Stimulated activated CD4-positive, alpha-beta T cell treated with anti-CD3 and anti-CD28 coated beads, Interleukin-2, amount 100 ng/mL, for 24 hours (primary cell): ENCODE measurements around the gene RNF224.

Source experiments
- DNase-seq, 2 donors: peaks; one replicate each; pipeline ENCODE4 v3.0.0-alpha.2; 2020

The RNF224 gene

DNA sequence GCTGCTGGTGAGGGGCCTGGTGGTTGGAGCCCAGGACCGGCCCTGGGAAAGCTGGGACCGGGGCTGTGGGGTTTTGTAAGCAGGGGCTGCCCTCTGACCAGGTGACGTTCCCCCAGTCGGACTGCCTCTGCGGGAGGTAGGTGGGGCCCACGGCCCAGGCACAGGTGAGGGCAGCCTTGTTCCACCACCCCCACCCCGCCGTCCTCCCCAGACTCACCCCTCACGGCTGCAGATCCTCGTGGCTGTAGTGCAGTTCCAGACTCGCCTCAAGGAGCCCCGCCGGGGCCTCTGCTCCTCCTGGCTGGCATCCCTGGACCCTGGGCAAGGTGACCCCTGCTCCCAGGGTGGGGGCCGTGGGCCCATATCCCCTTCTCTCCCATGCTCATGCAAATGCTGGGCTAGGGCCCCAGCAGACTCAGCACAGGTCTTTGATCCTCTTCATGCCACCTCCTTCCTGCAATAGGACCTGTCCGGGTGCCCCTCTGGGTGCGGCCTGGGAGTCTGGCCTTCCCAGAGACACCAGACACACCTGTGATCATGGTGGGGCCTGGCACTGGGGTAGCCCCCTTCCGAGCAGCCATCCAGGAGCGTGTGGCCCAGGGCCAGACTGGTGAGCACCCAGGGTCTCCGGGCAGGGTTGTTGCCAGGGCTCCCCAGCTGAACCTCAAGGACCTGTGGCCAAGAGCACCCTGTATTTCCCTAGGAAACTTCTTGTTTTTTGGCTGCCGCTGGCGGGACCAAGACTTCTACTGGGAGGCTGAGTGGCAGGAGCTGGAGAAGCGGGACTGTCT, 11.9 kb upstream of the RNF224 start:
- DNase-seq, result no peak

DNA sequence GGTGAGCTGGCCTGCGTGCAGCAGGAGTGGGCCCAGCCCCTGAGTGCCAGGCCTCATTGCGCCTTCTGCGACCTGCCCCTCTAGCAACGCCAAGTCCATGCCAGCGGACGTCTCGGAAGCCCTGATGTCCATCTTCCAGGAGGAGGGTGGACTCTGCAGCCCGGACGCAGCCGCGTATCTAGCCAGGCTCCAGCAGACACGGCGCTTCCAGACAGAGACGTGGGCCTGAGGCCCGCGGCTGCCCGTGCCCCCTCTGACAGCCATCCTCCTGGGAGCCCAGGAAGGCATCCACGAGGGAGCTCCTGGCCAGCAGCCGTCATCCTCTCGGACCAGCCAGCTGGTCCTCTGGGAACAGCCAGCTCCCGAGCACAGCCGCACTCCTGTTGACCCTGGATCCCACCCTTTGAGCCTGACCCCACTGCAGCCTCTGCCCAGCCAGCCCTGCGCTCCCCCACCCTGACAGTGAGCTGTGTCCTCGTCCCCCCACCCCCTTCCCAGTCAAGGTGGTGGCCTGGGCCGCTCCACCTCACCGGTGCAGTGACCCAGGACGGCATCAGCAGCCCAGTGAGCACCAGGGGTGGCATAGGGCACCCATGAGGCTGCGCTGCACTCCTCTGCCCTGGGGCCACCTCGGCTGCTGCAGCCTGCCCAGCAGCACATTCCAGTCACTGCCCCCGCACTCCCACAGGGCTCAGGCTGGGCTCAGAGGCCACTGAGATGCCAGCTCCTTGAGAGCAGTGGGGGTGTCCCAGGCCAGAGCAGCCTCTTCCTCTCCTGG, 10.9 kb upstream of the RNF224 start:
- no peak for DNase-seq

- DNase-seq, result no peak
Measured at GRCh38 chr9:137217276-137218211, 9.8 kb upstream of the RNF224 start.

GRCh38 chr9:137218212-137218753, 9.0 kb upstream of the RNF224 start:
- no peak for DNase-seq

GRCh38 chr9:137218754-137219271, 8.5 kb upstream of the RNF224 start:
- DNase-seq, result no peak

DNA sequence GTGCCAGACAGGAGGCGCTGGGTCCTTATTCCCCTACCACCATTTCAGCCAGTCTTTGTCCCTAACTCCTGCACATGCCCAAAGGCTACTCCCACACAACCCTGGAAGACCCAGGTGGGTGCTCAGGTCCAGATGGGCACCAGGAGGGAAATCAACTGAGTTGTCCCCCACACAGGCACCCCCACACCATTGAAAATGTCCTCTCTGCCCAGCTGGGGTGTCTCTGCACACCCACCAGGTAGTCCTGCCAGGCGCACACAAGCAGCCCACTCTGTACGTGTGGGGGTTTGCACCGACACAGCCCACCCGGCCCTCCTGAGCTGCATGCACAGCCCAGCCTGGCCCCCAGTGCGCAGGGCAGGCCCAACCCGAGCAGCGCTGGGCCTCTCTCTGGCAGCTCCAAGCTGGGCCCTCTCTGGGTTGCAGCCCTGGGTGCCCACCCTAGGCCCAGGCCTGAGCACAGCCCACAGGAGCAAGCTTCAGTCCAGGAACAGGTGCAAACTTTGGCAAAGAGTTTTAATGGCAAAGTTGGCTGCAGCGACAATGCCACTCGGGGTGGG, 7.5 kb upstream of the RNF224 start:
- DNase-seq, result no peak

- no peak for DNase-seq
Measured at GRCh38 chr9:137220317-137221094, 6.8 kb upstream of the RNF224 start.

DNA sequence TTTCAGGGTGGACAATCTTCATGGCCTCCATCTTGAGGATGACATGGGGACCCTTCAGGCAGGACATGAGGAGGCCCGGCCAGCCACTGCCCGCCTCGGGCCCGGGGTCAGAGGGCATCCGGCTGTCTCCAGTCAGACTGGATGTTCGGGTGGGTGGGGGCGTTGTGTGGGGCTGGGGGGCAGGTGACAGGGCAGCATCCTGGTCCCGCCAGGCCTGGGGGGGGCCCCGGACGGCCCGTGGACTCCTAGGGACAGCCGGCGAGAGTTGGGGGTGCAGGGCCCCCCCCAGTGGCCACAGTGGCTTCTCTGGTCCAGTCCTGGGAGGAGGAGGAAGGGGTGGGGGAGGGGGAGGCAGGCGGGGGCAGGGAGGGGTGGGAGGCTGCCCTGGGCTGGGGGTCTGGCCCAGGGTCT, 6.2 kb upstream of the RNF224 start:
- no peak for DNase-seq

GRCh38 chr9:137221506-137222111, 5.7 kb upstream of the RNF224 start:
- no peak for DNase-seq

- no peak for DNase-seq
Measured at GRCh38 chr9:137222190-137223077, 4.9 kb upstream of the RNF224 start, which contains the start of gene RNF208. Gene RNF208 (minus strand): TSS chr9:137222240. CDS start chr9:137221212, 1,028 bp downstream.

- peak; percentile 98 to 99 for DNase-seq
Measured at GRCh38 chr9:137223078-137223970, 4.0 kb upstream of the RNF224 start.

- DNase-seq, result no peak
Measured at GRCh38 chr9:137224830-137225694, 2.2 kb upstream of the RNF224 start, which contains the start of gene CYSRT1. Gene CYSRT1 (plus strand): TSS chr9:137225174. CDS start chr9:137225622, 448 bp downstream.

- no peak for DNase-seq
Measured at GRCh38 chr9:137225699-137226331, 1.5 kb upstream of the RNF224 start.

GRCh38 chr9:137226338-137227053, 806 bp upstream of the RNF224 start:
- no peak for DNase-seq

DNA sequence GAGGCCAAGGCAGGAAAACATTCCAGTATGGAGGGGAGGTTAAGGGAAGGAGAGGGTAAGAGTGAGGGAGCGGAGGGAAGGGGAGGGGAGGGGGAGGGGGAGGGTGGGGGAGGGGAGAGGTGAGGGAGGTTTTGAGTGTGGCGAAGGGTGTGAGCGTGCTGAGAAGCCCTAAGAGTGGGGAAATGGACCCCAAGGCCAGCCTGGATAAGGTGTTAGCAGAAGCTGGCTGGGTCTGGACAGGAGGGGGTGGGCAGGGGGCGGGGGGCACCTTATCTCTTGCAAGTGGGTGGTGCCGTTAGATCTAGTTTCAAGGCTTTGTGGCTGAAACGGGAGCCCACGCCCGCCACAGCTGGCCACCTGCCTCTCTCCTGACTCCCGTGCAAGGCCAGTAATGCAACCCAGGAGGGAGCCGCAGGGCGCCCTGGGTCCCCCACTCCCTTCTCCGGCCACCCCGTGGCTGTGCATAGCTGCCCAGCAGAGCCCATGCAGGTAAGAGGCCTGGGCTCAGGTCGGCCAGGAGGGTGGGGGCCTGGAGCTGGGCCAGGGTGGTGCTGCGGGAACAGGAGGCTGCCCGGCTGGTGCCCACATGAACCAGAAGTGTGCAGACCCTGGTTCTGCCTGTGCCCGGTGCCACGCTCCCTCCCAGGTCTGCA, 677 bp downstream of the RNF224 start:
- DNase-seq, result no peak

GRCh38 chr9:137228506-137228967, 1.2 kb downstream of the RNF224 start:
- no peak for DNase-seq
